Measurements from ENCODE around the gene ITPKB.
"Not testable (repeated sequence)": the region's sequence is repeated elsewhere in the genome, so short reads cannot be mapped to it uniquely, and the experiment has no call there.

The ITPKB gene

GRCh38 chr1:226617109-226617508 is 122.0 kb downstream of the ITPKB start:
- DNase-seq = no peak

- DNase-seq = no peak
Measured at GRCh38 chr1:226616636-226617035, 122.4 kb downstream of the ITPKB start.

- DNase-seq = no peak
Measured at GRCh38 chr1:226615876-226616275, 123.2 kb downstream of the ITPKB start.

- not testable (repeated sequence) for DNase-seq
Measured at GRCh38 chr1:226611980-226612379, 127.1 kb downstream of the ITPKB start.

GRCh38 chr1:226611301-226611700 is 127.8 kb downstream of the ITPKB start:
- no peak for DNase-seq

GRCh38 chr1:226610671-226611070 is 128.4 kb downstream of the ITPKB start:
- no peak for DNase-seq

- DNase-seq = no peak
Measured at GRCh38 chr1:226609836-226610455, 129.1 kb downstream of the ITPKB start.

GRCh38 chr1:226608699-226609505 is 130.2 kb downstream of the ITPKB start:
- DNase-seq = peak; percentile 65

GRCh38 chr1:226607821-226608220 is 131.3 kb downstream of the ITPKB start:
- DNase-seq = no peak

GRCh38 chr1:226607268-226607660 is 131.8 kb downstream of the ITPKB start:
- no peak for DNase-seq

GRCh38 chr1:226606311-226607267 is 132.5 kb downstream of the ITPKB start:
- no peak for DNase-seq

- DNase-seq = no peak
Measured at GRCh38 chr1:226605318-226605950, 133.6 kb downstream of the ITPKB start.

GRCh38 chr1:226604560-226605317 is 134.3 kb downstream of the ITPKB start:
- no peak for DNase-seq

GRCh38 chr1:226603858-226604559 is 135.1 kb downstream of the ITPKB start:
- no peak for DNase-seq

GRCh38 chr1:226603022-226603857 is 135.8 kb downstream of the ITPKB start:
- DNase-seq = no peak

GRCh38 chr1:226602186-226603021 is 136.7 kb downstream of the ITPKB start:
- DNase-seq = no peak

- no peak for DNase-seq
Measured at GRCh38 chr1:226601456-226601855, 137.6 kb downstream of the ITPKB start.

- DNase-seq = no peak
Measured at GRCh38 chr1:226600254-226600653, 138.8 kb downstream of the ITPKB start.

GRCh38 chr1:226599636-226600238 is 139.3 kb downstream of the ITPKB start:
- no peak for DNase-seq
